Measurements from ENCODE around the gene CNEP1R1.
"Not testable (repeated sequence)": the region's sequence is repeated elsewhere in the genome, so short reads cannot be mapped to it uniquely, and the experiment has no call there.

CNEP1R1 gene, protein sequence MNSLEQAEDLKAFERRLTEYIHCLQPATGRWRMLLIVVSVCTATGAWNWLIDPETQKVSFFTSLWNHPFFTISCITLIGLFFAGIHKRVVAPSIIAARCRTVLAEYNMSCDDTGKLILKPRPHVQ

DNA sequence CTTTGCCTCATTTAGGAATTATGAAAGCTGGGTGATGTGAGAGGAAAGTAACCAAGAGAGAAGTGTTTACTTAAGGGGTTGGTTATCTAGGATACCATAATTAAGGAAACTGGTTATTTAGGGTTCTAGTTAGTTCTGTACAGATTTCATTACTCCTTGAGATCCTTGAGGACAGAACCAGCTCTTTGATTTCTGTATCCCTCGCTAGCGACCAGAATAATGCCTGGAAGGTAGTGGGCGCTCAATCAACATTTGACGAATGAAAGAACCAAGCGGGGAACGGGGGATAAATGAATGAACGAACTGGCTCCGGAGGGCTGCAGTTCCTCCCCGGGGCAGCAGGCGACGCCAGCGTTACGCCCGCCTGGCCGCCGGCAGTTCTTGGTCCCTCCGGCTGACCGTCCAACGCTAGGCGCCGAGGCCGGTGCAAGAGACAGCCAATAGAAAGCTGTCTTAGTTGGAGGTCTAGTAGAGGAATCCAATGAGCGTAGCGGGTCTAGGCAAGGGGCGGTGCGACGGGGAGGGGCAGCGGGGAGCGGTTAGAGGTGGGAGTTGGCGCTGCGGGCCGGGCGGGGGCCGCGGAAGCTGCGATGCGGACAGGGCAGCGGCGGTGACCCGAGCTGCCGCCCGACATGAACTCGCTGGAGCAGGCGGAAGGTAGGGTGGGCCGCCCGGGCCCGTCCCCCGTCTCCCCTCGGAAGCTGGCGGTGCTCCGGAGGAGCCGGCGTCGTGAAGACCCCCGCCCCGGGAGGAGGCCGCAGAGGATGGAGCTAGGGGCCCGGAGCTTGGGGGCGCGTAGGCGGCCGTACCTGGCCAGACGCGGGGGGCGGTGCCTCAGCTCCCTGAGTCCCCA is at the start of gene CNEP1R1:
Gene CNEP1R1 (plus strand): TSS at position 542 of the 853 bp plus-strand sequence. CDS start 91 bp downstream, at position 633.
- DNase-seq: peak; percentile 88

DNA sequence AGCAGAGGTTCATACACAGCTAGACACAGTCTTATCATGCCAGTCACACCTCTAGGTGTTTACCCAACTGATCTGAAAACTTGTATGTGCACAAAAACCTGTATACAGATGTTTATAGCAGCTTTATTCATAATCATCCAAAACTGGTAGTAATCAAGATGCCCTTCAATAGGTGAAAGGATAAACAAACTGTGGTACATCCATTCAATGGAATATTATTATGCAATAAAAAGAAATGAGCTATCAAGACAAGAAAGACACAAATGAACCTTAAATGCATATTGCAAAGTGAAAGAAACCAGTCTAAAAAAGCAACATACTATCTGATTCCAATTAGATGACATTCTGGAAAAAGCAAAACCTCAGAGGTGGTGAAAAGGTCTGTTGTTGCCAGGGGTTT is 47.6 kb upstream of the CNEP1R1 start:
- DNase-seq: no peak

DNA sequence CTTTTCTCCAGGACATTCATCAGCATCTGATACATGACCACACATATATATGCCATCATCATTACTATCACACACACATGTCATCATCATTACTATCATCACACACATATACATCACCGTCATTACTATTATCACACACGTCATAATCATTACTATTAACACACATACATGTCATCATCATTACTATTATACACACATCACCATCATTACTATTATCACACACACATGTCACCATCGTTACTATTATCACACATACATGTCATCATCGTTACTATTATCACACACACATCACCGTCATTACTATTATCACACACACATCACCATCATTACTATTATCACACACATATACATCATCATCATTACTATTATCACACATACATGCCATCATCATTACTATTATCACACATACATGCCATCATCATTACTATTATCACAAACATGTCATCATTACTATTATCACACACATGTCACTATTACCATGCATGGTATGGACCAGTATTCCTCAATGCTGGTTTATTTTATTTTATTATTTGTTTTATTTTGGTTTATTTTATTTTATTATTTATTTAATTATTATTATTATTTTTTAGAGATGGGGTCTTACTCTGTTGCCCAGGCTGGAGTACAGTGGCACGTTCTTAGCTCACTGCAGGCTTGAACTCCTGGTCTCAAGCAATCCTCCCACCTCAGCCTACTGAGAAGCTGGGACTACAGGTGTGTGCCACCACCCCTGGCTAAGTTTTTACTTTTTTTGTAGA is 46.3 kb upstream of the CNEP1R1 start:
- DNase-seq: no peak

DNA sequence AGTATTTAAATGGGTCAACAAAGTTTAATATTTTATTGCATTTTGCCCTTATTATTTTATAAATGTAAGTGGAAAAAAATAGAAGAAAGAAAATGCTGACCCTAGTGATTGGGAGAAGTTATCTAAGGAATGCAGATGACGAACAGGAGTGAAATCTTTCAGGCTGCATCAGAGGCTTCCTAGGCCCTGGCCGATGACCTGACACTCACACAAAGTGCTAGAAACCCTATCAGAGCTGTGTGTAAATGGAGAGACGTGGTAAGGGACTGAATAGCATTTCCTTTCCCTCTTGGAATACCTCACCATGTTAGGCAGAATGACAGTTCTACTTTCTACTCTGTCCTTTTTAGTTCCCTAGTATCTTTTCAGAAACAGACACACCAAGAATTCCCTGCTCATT is 44.9 kb upstream of the CNEP1R1 start:
- DNase-seq: no peak

DNA sequence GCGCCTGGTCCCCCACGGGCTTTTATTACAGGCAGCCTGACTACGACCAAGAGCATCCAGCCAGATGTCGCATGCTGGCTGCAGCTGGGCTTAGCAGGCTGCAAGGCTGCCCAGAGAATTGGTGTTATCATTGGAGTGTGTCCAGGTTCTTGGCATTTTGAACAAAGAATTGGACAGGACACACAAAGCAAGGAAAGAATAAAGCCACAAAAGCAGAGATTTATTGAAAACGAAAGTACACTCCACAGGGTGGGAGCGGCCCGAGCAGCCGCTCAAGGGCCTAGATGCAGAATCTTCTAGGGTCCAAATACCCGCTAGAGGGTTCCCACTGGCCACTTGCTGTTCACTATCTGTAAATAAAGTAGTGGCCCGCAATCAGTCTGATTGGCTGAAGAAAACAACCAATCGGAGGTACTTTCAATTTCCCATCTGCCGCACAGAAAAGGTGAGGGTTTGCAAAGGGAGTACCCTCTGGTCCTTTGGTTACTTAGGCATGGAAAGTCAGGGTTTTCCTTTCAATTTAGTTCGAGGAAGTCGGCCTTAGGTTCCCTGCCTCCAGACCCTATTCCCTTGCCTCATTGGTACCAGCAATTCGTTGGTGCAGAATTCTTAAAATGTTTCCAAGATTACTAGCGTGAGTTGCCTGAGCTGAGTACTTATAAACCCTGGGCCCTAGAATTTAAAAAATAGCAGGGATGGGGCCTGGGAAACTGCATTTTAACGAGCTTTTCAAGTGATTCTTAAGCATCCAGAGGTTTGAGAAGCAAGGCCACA is 38.5 kb upstream of the CNEP1R1 start:
- DNase-seq: no peak

DNA sequence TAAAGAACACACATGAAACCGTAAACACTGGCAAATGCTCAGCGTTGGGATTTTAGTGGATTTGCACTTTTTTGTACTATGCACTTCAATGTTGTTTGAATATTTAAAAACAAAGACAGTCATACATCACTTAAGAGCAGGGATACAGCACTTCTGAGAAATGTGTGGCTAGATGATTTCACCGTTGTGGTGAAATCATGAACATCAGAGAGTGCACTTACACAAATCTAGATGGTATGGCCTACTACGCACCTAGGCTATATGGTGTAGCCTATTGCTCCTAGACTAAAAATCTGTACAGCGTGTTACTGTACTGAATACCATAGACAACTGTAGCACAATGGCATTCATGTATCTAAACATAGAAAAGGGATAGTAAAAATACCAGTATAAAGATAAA is 37.6 kb upstream of the CNEP1R1 start:
- DNase-seq: no peak

DNA sequence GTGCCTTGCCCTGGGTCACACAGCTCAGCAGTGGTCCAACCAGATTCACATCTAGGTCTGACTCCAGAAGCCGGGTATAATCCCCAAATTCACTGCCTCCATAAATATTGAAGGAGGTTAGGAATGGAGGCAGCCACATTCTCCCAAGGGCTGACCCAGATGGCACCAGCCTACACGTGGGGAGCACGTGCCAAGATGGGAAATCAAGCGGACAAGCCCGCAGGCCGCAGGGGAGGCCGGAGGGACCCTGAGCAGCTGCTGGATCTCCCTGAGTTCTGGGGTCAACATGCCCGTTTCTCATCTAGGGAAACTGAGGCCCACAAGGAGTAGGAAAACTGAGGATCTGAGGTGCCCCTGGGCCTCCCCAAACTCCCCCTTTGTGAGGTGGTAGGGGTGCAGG is 32.2 kb upstream of the CNEP1R1 start:
- no peak for DNase-seq

DNA sequence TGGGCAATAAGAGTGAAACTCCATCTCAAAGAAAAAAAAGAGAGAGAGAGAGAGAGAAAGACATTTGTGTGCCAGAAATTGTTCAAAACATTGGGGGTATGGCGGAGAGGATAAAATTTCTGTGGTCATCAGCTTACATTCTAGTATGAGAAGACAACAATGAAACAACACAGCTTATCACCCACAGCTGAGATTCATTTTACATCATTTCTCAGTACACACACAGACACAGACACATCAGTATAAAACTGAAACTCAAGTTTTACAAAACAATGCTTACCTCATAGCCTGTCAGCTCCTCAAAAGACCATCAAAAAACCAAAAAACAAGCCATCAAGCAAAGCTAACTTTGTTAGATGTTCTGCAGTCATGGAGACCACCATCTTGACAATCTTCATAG is 31.4 kb upstream of the CNEP1R1 start:
- DNase-seq: no peak

DNA sequence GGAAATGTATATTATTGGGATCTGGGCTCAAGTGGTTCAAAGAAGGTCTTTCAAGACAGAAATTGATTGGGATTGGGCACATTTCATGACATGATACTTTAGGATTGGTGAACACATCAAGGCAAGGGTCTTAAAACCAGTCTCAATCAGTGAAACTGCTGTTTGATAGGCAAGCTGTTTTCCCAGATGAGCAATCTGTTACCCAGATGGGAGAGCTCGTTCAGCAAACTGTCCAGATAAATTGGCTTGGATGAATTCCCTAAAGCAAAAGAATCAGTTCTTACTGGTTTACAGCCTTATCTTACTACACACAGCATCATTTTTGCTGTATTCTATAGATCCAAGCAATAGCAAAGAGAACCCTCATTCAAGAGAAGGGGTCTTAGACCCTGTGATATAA is 31.0 kb upstream of the CNEP1R1 start:
- no peak for DNase-seq

DNA sequence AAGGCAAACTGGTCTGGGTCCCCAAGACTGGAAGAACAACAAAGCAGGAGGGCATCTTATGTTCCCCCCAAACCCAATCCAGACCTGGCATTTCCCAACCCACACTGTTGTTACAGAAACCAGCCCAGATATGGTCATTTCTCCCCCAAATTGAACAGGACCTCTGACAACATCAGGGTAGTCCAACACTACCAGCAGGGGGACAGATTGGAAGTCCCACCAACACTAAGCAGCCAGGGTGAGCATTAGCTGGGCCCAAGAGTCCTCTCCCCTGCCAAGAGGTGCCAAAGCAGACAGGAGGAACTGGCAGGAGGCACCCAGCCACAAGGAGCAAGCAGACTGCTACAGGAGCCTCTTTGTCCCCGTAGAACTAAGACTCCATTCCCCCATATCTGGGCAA is 29.3 kb upstream of the CNEP1R1 start:
- DNase-seq: no peak

DNA sequence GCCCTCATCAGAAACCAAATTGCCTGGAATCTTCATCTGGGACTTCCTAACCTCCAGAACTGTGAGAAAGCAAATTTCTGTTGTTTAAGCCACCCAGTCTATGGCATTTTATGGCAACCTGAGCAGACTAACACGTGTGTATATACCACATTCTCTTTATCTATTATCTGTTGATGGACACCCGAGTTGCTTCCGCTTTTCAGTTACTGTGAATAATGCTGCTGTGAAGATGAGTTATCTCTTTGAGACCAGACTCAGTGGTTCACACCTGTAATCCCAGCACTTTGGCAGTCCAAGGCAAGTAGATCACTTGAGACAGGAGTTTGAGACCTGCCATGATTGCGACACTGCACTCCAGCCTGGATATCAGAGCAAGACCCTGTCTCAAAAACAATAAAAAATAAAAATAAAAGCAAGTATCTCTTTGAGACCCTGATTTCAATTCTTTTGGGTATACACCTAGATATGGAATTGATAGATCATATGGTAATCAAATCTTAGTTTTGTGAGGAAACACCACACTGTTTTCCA is 27.2 kb upstream of the CNEP1R1 start:
- DNase-seq: no peak

DNA sequence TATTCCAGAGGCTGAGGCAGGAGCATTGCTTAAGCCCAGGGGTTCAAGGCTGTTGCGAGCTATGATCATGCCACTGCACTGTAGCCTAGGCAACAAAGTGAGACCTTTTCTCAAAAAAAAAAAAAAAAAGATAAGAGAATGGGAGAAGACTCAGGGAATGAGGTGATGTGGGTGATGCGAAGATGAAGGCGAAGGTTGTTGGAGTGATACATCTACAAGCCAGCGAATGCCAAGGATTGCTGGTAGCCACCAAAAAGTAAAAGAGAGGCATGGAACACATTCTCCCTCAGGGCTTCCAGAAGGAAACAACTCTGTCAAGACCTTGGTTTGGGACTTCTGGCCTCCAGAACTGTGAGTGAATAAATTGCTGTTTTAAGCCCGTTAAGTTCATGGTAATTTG is 26.0 kb upstream of the CNEP1R1 start:
- DNase-seq: no peak

DNA sequence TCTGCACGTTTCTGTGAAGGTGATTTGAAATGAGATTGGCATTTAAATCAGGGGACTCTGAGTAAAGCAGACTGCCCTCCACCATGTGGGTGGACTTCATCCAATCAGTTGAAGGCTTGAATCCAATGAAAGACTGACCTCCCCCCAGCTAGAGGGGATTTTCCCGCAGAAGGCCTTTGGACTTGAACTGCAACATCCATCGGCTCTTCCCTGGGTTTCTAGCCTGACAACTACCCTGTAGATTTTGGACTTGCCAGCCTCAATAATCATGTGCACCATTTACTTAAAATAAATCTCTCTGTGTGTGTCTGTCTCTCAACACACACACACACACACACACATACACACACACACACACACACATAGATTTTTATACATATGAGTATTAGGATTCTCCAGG is 23.9 kb upstream of the CNEP1R1 start:
- DNase-seq: no peak

DNA sequence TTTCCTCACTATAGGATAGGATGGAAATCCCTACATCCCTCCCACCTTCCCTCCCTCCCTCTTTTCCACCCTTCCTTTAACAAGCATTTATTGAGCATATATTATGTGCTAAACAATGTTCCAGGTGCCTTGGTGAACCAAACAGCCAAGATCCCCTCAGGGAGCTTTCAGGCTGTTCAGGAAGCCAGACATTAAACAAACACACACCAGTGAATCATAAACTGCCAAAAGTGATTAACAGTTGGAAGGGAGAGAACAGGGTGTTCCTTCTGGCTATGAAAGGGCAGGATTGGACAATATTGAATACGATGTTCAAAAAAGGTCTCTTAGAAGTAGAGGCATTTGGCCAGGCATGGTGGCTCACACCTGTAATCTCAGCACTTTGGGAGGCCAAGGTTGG is 22.8 kb upstream of the CNEP1R1 start:
- DNase-seq: no peak

DNA sequence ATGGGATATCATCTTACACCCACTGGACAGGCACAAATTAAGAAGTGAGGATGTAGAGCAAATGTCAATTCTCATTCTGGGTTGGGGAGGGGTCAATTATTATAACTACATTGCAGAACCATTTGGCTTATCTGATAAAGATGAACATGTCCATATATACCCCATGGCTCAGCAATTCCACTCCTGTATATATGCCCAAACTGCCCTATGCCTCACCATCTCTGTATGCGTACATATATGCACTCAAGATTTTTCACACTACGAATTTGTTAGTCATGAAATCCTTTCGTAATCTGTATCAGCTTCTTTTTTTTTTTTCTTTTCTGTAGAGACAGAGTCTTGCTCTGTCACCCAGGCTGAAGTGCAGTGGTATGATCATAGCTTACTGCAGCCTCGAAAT is 20.8 kb upstream of the CNEP1R1 start:
- DNase-seq: no peak

DNA sequence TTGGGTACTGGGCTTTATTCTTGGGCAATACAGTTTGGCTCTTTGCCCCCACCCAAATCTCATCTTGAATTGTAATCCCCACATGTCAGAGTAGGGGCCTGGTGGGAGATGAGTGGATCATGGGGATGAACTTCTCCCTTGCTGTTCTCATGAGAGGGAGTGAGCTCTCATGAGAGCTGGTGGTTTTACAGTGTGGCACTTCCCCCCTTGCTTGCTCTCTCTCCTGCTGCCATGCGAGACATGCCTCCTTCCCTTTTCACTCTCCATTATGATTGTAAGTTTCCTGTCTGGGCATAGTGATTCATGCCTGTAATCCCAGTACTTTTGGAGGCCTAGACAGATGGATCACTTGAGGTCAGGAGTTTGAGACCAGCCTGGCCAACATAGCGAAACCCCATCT is 18.1 kb upstream of the CNEP1R1 start:
- DNase-seq: no peak

DNA sequence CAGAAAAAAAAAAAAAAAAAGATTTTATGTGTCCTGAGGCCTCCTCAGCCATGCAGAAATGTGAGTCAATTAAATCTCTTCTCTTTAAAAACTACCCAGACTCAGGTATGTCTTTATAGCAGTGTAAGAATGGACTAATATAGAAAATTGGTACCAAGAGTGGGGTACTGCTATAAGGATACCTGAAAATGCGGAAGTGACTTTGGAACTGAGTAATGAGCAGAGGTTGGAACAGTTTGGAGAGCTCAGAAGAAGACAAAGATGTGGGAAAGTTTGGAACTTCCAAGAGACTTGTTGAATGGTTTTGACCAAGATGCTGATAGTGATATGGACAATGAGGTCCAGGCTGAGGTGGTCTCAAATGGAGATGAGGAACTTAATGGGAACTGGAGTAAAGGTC is 17.3 kb upstream of the CNEP1R1 start:
- no peak for DNase-seq

DNA sequence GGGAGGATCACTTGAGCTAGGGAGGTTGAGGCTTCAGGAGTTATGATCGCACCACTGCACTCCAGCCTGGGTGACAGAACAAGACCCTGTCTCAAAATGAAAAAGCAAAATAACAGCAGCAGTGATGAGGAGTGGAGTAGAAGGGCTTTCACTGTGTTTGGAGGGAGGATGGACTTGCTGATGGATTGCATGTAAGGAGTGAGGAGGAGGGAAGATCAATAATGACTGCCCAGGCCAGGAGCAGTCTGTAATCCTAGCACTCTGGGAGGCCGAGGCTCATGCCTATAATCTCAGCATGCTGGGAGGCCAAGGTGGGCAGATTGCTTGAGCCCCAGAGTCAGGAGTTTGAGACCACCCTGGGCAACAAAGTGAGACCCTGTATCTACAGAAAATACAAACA is 14.8 kb upstream of the CNEP1R1 start:
- no peak for DNase-seq

DNA sequence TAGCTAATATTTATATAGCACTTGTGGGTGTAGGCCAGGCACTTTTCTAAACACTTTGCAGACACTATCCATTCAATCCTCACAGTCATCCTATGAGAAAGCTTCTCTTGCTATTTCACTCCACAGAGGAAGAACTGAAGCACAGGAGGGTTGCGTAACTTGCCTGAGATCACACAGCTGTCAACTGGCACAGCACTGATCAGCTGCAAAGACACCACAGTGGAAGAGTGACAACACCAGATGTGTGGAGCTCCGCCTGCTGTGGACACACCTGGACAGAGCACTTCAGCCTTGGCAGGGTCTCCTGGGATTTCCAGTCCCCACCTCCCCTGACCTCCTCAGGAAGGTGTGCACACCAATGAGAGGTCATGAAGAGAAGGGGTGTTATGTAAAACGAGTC is 13.3 kb upstream of the CNEP1R1 start:
- no peak for DNase-seq

DNA sequence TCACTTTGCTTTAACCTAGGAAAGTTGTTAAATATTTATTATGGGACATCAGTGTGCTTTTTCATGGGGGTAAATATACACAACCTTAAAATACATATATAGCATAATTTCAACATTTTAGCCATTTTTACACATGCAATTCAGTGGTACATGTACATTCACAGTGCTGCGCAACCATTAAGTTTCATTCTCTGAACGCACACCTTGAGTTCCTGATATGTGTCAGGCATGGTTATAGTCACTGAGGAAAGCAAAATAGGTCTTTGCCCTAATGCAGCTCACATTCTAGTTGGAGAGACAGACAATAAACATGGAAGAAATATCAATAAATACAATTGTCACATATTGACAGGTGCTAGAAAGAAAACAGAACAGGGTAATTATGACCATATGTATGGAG is 12.8 kb upstream of the CNEP1R1 start:
- no peak for DNase-seq

DNA sequence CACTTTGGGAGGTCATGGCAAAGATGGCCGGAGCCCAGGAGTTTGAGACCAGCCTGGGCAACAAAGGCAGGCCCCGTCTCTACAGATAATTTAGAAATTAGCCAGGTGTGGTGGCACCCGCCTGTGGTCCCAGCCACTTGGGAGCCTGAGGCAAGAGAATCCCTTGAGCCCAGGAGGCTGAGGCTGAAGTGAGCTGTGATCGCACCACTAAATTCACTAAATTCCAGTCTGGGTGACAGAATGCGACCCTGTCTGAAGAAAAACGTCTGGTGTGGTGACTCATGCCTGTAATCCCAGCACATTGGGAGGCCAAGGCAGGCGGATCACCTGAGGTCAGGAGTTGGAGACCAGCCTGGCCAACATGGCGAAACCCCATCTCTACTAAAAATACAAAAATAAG is 10.8 kb upstream of the CNEP1R1 start:
- not testable (repeated sequence) for DNase-seq

DNA sequence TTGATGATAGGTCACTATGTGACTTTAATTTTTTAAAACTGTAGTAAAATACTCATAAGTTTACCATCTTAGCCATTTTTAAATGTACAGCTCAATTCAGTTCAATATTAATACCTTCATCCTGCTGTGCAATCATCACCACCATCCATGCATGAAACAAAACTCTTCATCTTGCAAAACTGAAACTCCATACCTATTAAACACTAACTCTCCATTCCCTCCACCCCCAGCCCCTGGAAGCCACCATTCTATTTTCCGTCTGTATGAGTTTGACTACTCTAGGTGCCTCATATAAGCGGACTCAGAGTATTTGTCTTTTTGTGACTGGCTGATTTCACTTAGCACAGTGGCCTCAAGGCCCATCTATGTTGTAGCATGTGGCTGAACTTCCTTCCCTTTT is 9.4 kb upstream of the CNEP1R1 start:
- no peak for DNase-seq

DNA sequence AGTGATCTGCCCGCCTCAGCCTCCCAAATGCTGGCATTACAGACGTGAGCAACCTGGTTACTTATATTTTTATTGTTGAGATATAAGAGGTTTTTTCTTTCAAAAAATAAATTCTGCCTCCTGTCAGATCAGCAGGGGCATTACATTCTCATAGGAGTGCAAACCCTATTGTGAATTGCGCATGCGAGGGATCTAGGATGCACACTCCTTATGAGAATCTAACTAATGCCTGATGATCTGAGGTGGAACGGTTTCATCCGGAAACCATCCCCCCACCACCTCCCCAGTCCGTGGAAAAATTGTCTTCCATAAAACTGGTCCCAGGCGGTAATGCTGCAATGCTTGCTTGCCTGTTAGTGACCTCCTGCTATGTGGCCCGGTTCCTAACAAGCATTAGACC is 7.5 kb upstream of the CNEP1R1 start:
- no peak for DNase-seq

Data from stimulated activated CD4-positive, alpha-beta T cell treated with anti-CD3 and anti-CD28 coated beads, Interleukin-12 subunit alpha, Interleukin-12 subunit beta, amount 100 ng/mL, for 4 hours (primary cell).